ENCODE measurements around the gene HSPA1B.

HSPA1B gene

DNA sequence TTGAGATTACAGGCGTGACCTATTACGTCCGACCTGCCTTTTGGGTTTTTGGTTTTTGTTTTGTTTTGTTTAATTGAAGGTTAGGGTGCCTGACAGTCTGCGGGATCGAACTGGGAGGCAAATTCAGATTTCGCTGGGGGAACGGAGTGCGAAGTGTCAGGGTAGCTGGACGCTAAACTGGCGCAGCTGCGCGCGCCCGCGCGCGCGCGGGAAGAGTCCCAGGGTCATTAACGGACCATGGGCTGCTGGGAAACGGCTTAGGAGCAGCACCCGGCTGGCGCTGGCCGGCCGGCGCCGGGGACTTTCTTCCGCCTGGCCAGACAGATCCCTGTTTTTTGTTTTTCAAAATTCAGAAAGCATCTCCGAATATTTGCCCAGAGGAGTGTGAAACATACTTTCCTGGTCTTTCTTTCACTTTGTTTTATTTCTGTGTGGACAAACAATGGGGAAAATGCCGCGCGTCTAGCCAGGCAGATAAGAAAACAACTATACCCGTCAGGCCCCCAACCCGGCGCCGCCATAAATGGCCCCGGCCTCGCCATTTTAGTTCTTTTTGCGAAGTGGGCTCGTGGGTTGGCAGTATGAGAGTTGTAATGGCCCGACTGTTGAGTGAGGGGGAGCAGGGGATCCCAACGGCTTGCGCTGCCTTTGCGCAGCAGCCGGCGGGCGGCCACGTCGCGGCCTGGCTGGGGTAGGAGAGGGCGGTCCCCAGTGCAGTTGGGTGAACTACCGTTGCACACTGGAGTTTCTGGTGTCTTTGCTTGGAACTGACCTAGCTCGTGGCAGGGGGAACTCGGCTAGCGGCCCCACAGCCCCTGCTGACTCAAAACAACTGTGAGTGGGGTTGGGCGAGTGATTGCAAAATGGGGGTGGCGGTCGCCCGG is 7.1 kb downstream of the HSPA1B start (continued):
- TF ChIP-seq, protein P1, sequence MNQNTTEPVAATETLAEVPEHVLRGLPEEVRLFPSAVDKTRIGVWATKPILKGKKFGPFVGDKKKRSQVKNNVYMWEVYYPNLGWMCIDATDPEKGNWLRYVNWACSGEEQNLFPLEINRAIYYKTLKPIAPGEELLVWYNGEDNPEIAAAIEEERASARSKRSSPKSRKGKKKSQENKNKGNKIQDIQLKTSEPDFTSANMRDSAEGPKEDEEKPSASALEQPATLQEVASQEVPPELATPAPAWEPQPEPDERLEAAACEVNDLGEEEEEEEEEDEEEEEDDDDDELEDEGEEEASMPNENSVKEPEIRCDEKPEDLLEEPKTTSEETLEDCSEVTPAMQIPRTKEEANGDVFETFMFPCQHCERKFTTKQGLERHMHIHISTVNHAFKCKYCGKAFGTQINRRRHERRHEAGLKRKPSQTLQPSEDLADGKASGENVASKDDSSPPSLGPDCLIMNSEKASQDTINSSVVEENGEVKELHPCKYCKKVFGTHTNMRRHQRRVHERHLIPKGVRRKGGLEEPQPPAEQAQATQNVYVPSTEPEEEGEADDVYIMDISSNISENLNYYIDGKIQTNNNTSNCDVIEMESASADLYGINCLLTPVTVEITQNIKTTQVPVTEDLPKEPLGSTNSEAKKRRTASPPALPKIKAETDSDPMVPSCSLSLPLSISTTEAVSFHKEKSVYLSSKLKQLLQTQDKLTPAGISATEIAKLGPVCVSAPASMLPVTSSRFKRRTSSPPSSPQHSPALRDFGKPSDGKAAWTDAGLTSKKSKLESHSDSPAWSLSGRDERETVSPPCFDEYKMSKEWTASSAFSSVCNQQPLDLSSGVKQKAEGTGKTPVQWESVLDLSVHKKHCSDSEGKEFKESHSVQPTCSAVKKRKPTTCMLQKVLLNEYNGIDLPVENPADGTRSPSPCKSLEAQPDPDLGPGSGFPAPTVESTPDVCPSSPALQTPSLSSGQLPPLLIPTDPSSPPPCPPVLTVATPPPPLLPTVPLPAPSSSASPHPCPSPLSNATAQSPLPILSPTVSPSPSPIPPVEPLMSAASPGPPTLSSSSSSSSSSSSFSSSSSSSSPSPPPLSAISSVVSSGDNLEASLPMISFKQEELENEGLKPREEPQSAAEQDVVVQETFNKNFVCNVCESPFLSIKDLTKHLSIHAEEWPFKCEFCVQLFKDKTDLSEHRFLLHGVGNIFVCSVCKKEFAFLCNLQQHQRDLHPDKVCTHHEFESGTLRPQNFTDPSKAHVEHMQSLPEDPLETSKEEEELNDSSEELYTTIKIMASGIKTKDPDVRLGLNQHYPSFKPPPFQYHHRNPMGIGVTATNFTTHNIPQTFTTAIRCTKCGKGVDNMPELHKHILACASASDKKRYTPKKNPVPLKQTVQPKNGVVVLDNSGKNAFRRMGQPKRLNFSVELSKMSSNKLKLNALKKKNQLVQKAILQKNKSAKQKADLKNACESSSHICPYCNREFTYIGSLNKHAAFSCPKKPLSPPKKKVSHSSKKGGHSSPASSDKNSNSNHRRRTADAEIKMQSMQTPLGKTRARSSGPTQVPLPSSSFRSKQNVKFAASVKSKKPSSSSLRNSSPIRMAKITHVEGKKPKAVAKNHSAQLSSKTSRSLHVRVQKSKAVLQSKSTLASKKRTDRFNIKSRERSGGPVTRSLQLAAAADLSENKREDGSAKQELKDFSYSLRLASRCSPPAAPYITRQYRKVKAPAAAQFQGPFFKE (tag by site-specific recombination; IDR thresholded peaks at IDR 0.05; ENCODE audit: borderline replicate concordance) = peak; percentile 71; the same call in 1 of the 2 replicates
- TF ChIP-seq TCF7L2 (IDR thresholded peaks at IDR 0.05; ENCODE audit: borderline replicate concordance, low read depth, low read length) (no peak), ZNF670 (tag by site-specific recombination; IDR thresholded peaks at IDR 0.05; ENCODE audit: low read depth) (no peak), ZNF404 (tag by site-specific recombination; IDR thresholded peaks at IDR 0.05) (no peak), ZBTB1 (tag by site-specific recombination; IDR thresholded peaks at IDR 0.05) (no peak), ZNF791 (tag by site-specific recombination; IDR thresholded peaks at IDR 0.05) (no peak), ZSCAN30 (tag by site-specific recombination; IDR thresholded peaks at IDR 0.05) (peak; percentile 79; the same call in 1 of the 2 replicates), EGR2 (tag by site-specific recombination; IDR thresholded peaks at IDR 0.05; ENCODE audit: low read depth) (0 out of 2 replicates have a peak, but pooled peaks have one; percentile 32), ZFP41 (tag by site-specific recombination; IDR thresholded peaks at IDR 0.05; ENCODE audit: borderline replicate concordance) (no peak), ZNF521 (tag by site-specific recombination; IDR thresholded peaks at IDR 0.05) (no peak), ZNF837 (tag by site-specific recombination; IDR thresholded peaks at IDR 0.05) (no peak), ZBTB48 (tag by site-specific recombination; IDR thresholded peaks at IDR 0.05) (peak; percentile 87)
- TF ChIP-seq, protein P2, sequence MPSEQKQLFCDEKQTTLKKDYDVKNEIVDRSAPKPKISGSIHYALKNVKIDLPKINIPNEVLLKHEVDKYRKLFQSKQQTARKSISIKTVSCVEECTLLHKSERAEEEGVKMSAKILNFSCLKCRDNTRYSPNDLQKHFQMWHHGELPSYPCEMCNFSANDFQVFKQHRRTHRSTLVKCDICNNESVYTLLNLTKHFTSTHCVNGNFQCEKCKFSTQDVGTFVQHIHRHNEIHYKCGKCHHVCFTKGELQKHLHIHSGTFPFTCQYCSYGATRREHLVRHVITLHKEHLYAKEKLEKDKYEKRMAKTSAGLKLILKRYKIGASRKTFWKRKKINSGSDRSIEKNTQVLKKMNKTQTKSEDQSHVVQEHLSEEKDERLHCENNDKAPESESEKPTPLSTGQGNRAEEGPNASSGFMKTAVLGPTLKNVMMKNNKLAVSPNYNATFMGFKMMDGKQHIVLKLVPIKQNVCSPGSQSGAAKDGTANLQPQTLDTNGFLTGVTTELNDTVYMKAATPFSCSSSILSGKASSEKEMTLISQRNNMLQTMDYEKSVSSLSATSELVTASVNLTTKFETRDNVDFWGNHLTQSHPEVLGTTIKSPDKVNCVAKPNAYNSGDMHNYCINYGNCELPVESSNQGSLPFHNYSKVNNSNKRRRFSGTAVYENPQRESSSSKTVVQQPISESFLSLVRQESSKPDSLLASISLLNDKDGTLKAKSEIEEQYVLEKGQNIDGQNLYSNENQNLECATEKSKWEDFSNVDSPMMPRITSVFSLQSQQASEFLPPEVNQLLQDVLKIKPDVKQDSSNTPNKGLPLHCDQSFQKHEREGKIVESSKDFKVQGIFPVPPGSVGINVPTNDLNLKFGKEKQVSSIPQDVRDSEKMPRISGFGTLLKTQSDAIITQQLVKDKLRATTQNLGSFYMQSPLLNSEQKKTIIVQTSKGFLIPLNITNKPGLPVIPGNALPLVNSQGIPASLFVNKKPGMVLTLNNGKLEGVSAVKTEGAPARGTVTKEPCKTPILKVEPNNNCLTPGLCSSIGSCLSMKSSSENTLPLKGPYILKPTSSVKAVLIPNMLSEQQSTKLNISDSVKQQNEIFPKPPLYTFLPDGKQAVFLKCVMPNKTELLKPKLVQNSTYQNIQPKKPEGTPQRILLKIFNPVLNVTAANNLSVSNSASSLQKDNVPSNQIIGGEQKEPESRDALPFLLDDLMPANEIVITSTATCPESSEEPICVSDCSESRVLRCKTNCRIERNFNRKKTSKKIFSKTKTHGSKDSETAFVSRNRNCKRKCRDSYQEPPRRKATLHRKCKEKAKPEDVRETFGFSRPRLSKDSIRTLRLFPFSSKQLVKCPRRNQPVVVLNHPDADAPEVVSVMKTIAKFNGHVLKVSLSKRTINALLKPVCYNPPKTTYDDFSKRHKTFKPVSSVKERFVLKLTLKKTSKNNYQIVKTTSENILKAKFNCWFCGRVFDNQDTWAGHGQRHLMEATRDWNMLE (tag by site-specific recombination; conservative IDR thresholded peaks at IDR 0.05; ENCODE audit: low read depth) = 0 out of 2 replicates have a peak, but pooled peaks have one; percentile 27
- TF ChIP-seq, protein P3, sequence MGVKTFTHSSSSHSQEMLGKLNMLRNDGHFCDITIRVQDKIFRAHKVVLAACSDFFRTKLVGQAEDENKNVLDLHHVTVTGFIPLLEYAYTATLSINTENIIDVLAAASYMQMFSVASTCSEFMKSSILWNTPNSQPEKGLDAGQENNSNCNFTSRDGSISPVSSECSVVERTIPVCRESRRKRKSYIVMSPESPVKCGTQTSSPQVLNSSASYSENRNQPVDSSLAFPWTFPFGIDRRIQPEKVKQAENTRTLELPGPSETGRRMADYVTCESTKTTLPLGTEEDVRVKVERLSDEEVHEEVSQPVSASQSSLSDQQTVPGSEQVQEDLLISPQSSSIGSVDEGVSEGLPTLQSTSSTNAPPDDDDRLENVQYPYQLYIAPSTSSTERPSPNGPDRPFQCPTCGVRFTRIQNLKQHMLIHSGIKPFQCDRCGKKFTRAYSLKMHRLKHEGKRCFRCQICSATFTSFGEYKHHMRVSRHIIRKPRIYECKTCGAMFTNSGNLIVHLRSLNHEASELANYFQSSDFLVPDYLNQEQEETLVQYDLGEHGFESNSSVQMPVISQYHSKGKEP (tag by site-specific recombination; IDR thresholded peaks at IDR 0.05) = peak; percentile 64; the same call in 1 of the 2 replicates
- TF ChIP-seq, protein P4, sequence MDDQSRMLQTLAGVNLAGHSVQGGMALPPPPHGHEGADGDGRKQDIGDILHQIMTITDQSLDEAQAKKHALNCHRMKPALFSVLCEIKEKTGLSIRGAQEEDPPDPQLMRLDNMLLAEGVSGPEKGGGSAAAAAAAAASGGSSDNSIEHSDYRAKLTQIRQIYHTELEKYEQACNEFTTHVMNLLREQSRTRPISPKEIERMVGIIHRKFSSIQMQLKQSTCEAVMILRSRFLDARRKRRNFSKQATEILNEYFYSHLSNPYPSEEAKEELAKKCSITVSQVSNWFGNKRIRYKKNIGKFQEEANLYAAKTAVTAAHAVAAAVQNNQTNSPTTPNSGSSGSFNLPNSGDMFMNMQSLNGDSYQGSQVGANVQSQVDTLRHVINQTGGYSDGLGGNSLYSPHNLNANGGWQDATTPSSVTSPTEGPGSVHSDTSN (CRISPR knock-in tag; IDR thresholded peaks at IDR 0.05) = no peak; the same call in 1 of the 2 replicates
- TF ChIP-seq, protein P5, sequence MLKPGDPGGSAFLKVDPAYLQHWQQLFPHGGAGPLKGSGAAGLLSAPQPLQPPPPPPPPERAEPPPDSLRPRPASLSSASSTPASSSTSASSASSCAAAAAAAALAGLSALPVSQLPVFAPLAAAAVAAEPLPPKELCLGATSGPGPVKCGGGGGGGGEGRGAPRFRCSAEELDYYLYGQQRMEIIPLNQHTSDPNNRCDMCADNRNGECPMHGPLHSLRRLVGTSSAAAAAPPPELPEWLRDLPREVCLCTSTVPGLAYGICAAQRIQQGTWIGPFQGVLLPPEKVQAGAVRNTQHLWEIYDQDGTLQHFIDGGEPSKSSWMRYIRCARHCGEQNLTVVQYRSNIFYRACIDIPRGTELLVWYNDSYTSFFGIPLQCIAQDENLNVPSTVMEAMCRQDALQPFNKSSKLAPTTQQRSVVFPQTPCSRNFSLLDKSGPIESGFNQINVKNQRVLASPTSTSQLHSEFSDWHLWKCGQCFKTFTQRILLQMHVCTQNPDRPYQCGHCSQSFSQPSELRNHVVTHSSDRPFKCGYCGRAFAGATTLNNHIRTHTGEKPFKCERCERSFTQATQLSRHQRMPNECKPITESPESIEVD (tag by site-specific recombination; IDR thresholded peaks at IDR 0.05) = no peak; the same call in 1 of the 2 replicates
- TF ChIP-seq, protein P6, sequence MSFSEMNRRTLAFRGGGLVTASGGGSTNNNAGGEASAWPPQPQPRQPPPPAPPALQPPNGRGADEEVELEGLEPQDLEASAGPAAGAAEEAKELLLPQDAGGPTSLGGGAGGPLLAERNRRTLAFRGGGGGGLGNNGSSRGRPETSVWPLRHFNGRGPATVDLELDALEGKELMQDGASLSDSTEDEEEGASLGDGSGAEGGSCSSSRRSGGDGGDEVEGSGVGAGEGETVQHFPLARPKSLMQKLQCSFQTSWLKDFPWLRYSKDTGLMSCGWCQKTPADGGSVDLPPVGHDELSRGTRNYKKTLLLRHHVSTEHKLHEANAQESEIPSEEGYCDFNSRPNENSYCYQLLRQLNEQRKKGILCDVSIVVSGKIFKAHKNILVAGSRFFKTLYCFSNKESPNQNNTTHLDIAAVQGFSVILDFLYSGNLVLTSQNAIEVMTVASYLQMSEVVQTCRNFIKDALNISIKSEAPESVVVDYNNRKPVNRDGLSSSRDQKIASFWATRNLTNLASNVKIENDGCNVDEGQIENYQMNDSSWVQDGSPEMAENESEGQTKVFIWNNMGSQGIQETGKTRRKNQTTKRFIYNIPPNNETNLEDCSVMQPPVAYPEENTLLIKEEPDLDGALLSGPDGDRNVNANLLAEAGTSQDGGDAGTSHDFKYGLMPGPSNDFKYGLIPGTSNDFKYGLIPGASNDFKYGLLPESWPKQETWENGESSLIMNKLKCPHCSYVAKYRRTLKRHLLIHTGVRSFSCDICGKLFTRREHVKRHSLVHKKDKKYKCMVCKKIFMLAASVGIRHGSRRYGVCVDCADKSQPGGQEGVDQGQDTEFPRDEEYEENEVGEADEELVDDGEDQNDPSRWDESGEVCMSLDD (tag by site-specific recombination; IDR thresholded peaks at IDR 0.05) = peak; percentile 60
